ENCODE results near the gene TUFT1. TPM values are rescaled to one million over a fixed set of nuclear protein-coding genes. Genes with fewer than 3 reads are reported as not detected.

Gene TUFT1
- total and polyA plus RNA-seq, 8 donors, result 1.2 to 30.4 (median 12.3) TPM

DNA sequence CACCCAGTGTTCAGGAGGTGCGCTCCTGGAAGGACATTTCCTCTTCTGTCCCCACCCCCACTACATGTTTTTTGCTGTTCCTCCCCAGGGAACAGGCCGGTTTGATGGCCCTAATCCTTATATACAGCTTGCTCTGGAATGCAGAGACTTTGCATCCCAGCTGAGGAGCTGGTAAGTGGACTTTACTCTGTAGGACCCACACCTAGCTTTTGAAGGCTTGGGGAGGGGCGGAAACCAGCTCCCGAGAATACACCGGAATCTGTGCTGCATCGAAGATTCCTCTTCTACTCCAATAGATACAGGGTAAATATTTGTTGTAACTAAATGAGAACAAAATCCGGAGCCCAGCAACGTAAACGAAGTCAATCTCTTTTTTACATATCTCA, 30.1 kb upstream of the TUFT1 start:
- Histone ChIP-seq H3K36me3 (no peaks in the 10 kb centered on the region), H3K4me3 (no peak overlapping the region), H3K27me3 (peaks cover 0 to 15% (median 0%) of the 10 kb centered on the region in 3 donors), H3K9me3 (no peaks in the 10 kb centered on the region), H3K27ac (peak overlapping the region; percentile 47 to 96 (median 84)), H3K4me1 (peaks cover 16 to 42% (median 29%) of the 10 kb centered on the region in 4 donors)
- intact Hi-C loops (cut with DNase I; ENCODE audit: low total_unique reads), result no loop called here
- no peak for TF ChIP-seq POLR2A (IDR thresholded peaks at IDR 0.05)
- TF ChIP-seq EP300 (IDR thresholded peaks at IDR 0.05), result no peak
- TF ChIP-seq POLR2AphosphoS5 (IDR thresholded peaks at IDR 0.05), result no peak
- TF ChIP-seq, protein P1, sequence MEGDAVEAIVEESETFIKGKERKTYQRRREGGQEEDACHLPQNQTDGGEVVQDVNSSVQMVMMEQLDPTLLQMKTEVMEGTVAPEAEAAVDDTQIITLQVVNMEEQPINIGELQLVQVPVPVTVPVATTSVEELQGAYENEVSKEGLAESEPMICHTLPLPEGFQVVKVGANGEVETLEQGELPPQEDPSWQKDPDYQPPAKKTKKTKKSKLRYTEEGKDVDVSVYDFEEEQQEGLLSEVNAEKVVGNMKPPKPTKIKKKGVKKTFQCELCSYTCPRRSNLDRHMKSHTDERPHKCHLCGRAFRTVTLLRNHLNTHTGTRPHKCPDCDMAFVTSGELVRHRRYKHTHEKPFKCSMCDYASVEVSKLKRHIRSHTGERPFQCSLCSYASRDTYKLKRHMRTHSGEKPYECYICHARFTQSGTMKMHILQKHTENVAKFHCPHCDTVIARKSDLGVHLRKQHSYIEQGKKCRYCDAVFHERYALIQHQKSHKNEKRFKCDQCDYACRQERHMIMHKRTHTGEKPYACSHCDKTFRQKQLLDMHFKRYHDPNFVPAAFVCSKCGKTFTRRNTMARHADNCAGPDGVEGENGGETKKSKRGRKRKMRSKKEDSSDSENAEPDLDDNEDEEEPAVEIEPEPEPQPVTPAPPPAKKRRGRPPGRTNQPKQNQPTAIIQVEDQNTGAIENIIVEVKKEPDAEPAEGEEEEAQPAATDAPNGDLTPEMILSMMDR (IDR thresholded peaks at IDR 0.05), result no peak
- DNase-seq, result peak in 1 of 2 donors; percentile 65
- 16 to 39% (median 26%) methylated on average over 9 of the region's 9 CpGs for WGBS, 5 donors

GRCh38 chr1:151510614-151510956, 29.5 kb upstream of the TUFT1 start:
- H3K36me3 ChIP-seq, result no peaks in the 10 kb centered on the region
- intact Hi-C loops (cut with DNase I; ENCODE audit: low total_unique reads), result no loop called here
- no peak for DNase-seq
- WGBS, 5 donors, result 2 to 6% (median 4%) methylated on average over 10 of the region's 10 CpGs
- peaks cover 16 to 42% (median 34%) of the 10 kb centered on the region in 4 donors for H3K4me1 ChIP-seq
- H3K4me3 ChIP-seq, result peak overlapping the region; percentile 70 to 90 (median 76)
- H3K27ac ChIP-seq, result peak overlapping the region; percentile 79 to 96 (median 84)
- TF ChIP-seq POLR2A (IDR thresholded peaks at IDR 0.05) (no peak), POLR2AphosphoS5 (IDR thresholded peaks at IDR 0.05) (no peak), EP300 (IDR thresholded peaks at IDR 0.05) (no peak)
- TF ChIP-seq, protein P1 (IDR thresholded peaks at IDR 0.05), result no peak
- H3K27me3 ChIP-seq, result peaks cover 0 to 15% (median 0%) of the 10 kb centered on the region in 3 donors
- H3K9me3 ChIP-seq, result no peaks in the 10 kb centered on the region

DNA sequence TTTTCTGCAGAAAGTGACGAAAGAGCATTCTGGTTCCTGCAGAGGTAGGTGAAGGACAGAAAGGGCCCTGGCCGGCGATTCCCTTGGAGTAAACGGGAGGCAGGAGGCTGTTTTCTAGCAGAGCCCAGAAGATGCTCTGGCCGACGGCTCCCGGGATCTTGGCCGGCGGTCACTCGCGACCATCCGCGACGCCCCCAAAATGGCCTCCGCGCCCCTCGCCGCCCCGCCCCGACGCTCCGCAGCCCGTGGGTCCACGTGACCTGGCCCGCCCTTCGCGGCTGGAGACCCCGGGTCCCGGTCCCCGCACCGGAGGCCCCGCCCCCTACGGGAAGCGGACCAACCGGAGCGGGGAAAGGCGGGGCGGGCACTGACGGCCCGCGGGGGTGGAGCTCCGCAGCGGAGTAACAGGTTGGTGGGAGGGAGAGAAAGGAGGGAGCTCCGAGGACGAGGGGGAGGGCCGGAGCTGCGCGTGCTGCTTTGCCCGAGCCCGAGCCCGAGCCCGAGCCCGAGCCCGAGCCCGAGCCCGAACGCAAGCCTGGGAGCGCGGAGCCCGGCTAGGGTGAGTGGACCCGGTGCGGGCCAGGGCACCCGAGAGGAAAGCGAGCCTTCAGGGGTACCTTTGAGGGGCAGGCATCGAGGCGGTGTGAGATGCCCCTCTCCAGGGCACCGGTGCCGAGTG, 29.0 kb upstream of the TUFT1 start, which contains the start of gene CGN:
TSS of gene CGN (plus strand) at position 431 of the 679 bp plus-strand sequence. CDS start 7,133 bp downstream, outside the sequence.
- WGBS, 5 donors, result 0 to 1% (median 0%) methylated on average over 10 to 68 of the region's 68 CpGs
- peak; percentile 93 to 97 for DNase-seq
- peak within 1 kb of the TSS; percentile 70 to 90 (median 76) for H3K4me3 ChIP-seq
- intact Hi-C loops (cut with DNase I; ENCODE audit: low total_unique reads), result no loop called here
- TF ChIP-seq POLR2A (IDR thresholded peaks at IDR 0.05) (no peak), POLR2AphosphoS5 (IDR thresholded peaks at IDR 0.05) (peak in 2 of 3 donors; percentile 32 to 43), EP300 (IDR thresholded peaks at IDR 0.05) (no peak)
- TF ChIP-seq, protein P1 (IDR thresholded peaks at IDR 0.05), result no peak
- no peaks in the 10 kb centered on the region for H3K36me3 ChIP-seq
- peaks cover 16 to 42% (median 34%) of the 10 kb centered on the region in 4 donors for H3K4me1 ChIP-seq
- peaks cover 0 to 15% (median 0%) of the 10 kb centered on the region in 3 donors for H3K27me3 ChIP-seq
- H3K27ac ChIP-seq, result peak within 1 kb of the TSS; percentile 83 to 96 (median 86)
- H3K9me3 ChIP-seq, result no peaks in the 10 kb centered on the region

DNA sequence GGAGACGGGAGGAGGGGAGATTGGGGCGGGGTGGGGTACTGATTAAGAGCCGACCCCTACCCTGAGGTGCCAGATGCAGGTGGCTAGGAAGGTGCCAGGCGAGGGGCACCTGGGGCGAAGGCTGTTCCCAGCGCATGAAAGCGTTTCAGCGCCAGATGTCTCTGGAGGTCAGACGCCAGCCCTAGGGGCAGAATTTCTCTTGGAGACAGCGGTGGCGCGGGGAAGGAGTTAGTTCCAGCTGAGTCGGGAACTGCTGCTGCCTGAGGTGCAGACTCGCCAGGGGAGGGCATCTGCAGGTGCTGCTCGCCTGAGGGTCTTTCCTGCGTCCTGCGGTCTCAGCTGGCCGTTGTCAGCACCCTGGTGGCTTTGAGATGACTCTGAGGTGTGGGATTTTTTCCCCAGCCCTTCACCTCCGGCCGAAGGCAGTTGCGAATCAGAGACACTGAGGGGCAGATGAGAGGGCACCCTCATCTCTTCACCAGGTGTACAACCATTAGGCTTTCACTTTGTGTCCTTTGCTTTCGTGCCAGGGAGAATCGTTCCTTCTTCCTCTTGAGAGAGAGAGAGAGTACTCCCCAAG, 28.4 kb upstream of the TUFT1 start:
- TF ChIP-seq, protein P1 (IDR thresholded peaks at IDR 0.05), result no peak
- TF ChIP-seq POLR2AphosphoS5 (IDR thresholded peaks at IDR 0.05) (no peak), EP300 (IDR thresholded peaks at IDR 0.05) (no peak), POLR2A (IDR thresholded peaks at IDR 0.05) (no peak)
- Histone ChIP-seq H3K9me3 (no peaks in the 10 kb centered on the region), H3K4me1 (peaks cover 16 to 46% (median 38%) of the 10 kb centered on the region in 4 donors), H3K4me3 (peak overlapping the region; percentile 70 to 90 (median 76)), H3K27me3 (peaks cover 0 to 15% (median 0%) of the 10 kb centered on the region in 3 donors), H3K36me3 (no peaks in the 10 kb centered on the region), H3K27ac (peak overlapping the region; percentile 79 to 96 (median 84))
- intact Hi-C loops (cut with DNase I; ENCODE audit: low total_unique reads), result no loop called here
- peak; percentile 65 to 81 for DNase-seq
- WGBS, 5 donors, result 0 to 8% (median 2%) methylated on average over 9 to 23 of the region's 23 CpGs

Data from stomach (tissue), 9 donors.